NCI-H1048 (cell line): ENCODE data around the gene TERT.
"Not testable (repeated sequence)": the region's sequence is repeated elsewhere in the genome, so short reads cannot be mapped to it uniquely, and the experiment has no call there.

Source experiments
- DNase-seq: peaks from one replicate; lab custom pipeline; 2025; lab: John Stamatoyannopoulos, UW

TERT gene

GRCh38 chr5:1294206-1294834, 548 bp downstream of the TERT start:
- no peak for DNase-seq

- DNase-seq: no peak
Observed at GRCh38 chr5:1293416-1294205, 1.3 kb downstream of the TERT start.

- DNase-seq: no peak
Observed at GRCh38 chr5:1292846-1293415, 1.9 kb downstream of the TERT start.

GRCh38 chr5:1292139-1292538, 2.7 kb downstream of the TERT start:
- no peak for DNase-seq

GRCh38 chr5:1291611-1292080, 3.2 kb downstream of the TERT start:
- DNase-seq: no peak

- not testable (repeated sequence) for DNase-seq
Observed at GRCh38 chr5:1290956-1291355, 3.9 kb downstream of the TERT start.

GRCh38 chr5:1289559-1289958, 5.3 kb downstream of the TERT start:
- DNase-seq: not testable (repeated sequence)

- no peak for DNase-seq
Observed at GRCh38 chr5:1288439-1289335, 6.2 kb downstream of the TERT start.

GRCh38 chr5:1285883-1286291, 9.0 kb downstream of the TERT start:
- DNase-seq: no peak

GRCh38 chr5:1285141-1285540, 9.7 kb downstream of the TERT start:
- DNase-seq: no peak

- not testable (repeated sequence) for DNase-seq
Observed at GRCh38 chr5:1284336-1284970, 10.4 kb downstream of the TERT start.

GRCh38 chr5:1283729-1284041, 11.2 kb downstream of the TERT start:
- not testable (repeated sequence) for DNase-seq

GRCh38 chr5:1282993-1283728, 11.7 kb downstream of the TERT start:
- DNase-seq: not testable (repeated sequence)

GRCh38 chr5:1282131-1282992, 12.5 kb downstream of the TERT start:
- DNase-seq: no peak

GRCh38 chr5:1281038-1281882, 13.6 kb downstream of the TERT start:
- DNase-seq: no peak

GRCh38 chr5:1280177-1281037, 14.5 kb downstream of the TERT start:
- no peak for DNase-seq

- no peak for DNase-seq
Observed at GRCh38 chr5:1279443-1280151, 15.3 kb downstream of the TERT start.
